Fibroblast of skin of scalp (primary cell): Measurements from ENCODE around the gene SLC35G6.
A peak's percentile ranks its signal among the peaks of the same experiment; 100 is the strongest.
"Not testable (repeated sequence)": the region's sequence is repeated elsewhere in the genome, so short reads cannot be mapped to it uniquely, and the experiment has no call there.

Experiments used
- DNase-seq: peaks from one replicate; pipeline ENCODE4 v3.0.0-alpha.2; 2013

Gene SLC35G6

DNA sequence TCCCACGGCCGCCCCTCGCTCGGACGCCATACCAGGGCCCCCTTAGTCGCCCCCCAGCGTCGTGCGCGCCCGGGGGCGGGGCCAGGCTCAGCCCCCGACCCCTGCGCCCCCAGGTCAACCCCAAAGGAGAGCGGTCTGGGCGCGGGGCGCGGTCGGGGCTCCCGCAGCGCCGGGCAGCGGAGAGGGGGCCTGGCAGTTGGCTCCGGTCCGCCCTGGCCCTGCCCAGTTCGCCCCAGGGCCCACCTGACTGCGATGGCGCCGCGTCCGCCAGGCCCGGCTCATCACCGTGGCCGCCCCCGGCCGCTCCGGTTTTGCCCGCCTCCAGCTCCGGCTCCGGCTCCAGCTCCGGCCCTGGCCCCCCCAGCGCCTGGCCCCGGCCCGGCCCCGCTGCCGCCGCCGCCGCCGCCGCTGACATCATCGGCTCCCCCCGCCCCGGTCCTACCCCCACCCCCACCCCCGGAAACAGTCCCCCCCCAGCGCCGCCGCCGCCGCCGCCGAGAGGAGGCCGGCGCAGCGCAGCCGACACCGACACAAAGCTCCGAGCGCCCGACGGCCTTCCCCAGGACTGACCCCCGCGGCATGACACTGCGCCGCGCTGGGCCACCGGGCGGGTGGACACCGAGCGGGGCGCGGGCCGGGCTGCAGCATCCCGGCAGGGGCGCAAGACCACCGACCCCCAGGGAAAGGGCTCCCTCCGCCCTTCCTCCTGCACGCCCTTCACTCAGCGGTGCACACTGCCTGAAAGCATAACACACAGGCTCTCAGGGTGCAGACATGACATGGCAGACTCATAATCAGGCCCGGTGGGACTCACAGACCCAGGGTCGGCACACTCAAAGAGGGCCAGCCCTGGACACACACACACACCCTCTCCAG lies 1.8 kb upstream of the SLC35G6 start, which contains the start of gene ZBTB4:
Gene ZBTB4, minus strand, starts transcription at position 419 of the 876 bp plus-strand sequence. CDS start 12,830 bp downstream, outside the sequence.
- DNase-seq: peak; percentile 63

GRCh38 chr17:7480089-7480384 lies 1.2 kb upstream of the SLC35G6 start:
- no peak for DNase-seq

GRCh38 chr17:7481842-7482741 lies 846 bp downstream of the SLC35G6 start:
- DNase-seq: not testable (repeated sequence)

DNA sequence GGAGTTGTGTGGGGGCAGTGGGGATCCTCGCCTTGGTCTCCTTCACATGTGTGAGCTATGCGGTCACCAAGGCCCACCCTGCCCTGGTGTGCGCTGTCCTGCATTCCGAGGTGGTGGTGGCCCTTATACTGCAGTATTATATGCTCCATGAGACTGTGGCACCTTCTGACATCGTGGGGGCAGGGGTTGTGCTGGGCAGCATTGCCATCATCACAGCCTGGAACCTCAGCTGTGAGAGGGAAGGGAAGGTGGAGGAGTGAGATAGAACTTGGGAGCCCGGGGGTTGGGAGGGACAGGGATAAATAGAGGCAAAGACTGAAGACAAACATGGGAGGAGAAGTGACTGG lies 1.5 kb downstream of the SLC35G6 start:
- DNase-seq: not testable (repeated sequence)

DNA sequence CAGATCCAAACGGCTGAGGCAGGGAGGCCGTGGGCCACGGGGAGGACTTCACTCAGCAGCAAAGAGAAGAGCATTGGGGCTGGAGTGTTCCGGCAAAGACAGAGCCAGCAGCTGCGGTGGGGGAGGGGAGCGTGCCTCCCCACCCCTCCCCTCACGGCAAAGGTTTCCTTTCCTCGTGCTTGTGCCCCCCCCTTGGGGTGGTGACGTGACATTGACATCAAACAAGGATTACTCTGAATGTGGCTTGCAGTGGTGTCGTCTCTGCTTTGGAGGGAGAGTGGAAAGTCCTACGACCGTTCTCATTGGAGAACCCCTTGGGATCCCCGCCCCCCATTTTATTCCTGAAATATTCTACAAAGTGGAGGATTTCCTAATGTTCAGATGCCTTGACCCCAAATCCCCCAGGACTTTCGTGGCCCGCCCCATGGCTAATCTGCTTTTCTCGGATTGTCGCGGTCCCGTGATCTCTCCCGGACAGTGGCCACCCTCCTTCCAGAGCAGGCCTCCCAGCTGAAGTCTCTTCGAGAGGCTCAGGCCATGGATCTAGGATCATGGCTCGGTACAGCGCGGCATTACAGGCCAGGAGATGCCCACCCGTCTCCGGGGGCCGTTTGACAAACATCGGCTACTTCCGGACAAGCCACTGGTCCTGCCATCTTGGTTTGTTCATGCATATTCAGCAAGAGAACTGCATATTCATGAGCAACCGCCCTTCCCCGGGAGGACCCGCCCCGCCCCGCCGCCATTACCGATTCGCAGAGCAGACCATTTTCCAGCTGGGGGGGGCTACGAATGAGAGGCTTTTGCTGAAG lies 2.2 kb downstream of the SLC35G6 start:
- peak; percentile 95 for DNase-seq

DNA sequence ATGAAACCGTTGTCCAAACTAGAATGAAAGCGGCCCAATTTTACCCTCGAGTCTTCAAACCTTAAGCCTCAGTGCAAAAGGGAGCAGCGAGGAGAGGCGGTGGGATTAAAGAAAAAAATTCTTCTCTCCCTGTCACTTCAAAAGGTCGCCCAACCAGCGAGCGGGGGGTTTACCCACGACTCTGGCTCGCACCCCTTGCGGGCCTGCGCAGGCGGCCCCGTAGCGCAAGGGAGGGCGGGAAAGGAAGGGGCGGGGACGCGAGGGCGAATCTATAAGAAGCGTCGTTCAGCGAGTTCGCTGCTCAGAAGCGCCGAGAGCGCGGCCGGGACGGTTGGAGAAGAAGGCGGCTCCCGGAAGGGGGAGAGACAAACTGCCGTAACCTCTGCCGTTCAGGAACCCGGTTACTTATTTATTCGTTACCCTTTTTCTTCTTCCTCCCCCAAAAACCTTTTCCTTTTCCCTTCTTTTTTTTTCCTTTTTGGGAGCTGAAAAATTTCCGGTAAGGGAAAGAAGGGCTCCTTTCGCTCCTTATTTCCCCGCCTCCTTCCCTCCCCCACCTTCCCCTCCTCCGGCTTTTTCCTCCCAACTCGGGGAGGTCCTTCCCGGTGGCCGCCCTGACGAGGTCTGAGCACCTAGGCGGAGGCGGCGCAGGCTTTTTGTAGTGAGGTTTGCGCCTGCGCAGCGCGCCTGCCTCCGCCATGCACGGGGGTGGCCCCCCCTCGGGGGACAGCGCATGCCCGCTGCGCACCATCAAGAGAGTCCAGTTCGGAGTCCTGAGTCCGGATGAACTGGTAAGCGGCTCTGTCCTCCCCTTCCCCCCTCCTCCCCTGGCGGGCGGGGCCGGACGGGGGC lies 3.0 kb downstream of the SLC35G6 start, which contains the start of gene POLR2A:
Gene POLR2A, plus strand, starts transcription at position 300 of the 852 bp plus-strand sequence.
- DNase-seq: peak; percentile 98

GRCh38 chr17:7484919-7485377 lies 3.7 kb downstream of the SLC35G6 start:
- DNase-seq: no peak

GRCh38 chr17:7486181-7486580 lies 4.9 kb downstream of the SLC35G6 start:
- peak; percentile 21 for DNase-seq

DNA sequence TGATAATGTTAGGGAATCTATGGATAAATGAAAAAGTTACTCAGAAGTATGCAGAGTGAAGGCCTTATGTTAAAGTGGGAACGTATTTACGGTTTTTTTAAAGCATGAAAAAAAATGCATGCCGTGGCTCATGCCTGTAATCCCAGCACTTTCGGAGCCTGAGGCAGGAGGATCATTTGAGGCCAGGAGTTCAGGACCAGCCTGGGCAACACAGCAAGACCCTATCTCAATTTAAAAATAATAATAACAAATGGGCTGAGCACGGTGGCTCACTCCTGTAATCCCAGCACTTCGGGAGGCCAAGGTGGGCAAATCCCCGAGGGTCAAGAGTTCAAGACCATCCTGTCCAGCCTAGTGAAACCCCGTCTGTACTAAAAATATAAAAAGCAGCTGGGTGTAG lies 8.9 kb downstream of the SLC35G6 start:
- no peak for DNase-seq

- DNase-seq: no peak
Measured at GRCh38 chr17:7491583-7491982, 10.3 kb downstream of the SLC35G6 start.

- no peak for DNase-seq
Measured at GRCh38 chr17:7493941-7494340, 12.7 kb downstream of the SLC35G6 start.

GRCh38 chr17:7495906-7496434 lies 14.7 kb downstream of the SLC35G6 start:
- DNase-seq: no peak

- DNase-seq: no peak
Measured at GRCh38 chr17:7496470-7497183, 15.4 kb downstream of the SLC35G6 start.

DNA sequence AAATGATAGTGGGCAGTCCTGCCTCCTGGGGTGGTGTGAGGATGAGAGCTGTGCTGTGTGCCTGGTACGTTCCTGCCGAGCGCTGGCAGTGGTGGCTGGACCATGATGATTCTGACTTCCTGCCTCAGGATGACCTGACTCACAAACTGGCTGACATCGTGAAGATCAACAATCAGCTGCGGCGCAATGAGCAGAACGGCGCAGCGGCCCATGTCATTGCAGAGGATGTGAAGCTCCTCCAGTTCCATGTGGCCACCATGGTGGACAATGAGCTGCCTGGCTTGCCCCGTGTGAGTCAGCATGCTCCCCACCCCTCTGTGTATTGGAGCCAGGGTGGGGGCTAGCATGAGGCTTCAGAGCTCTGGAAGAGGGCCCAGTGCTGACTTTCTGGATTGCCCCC lies 16.0 kb downstream of the SLC35G6 start:
- no peak for DNase-seq

GRCh38 chr17:7497636-7498035 lies 16.4 kb downstream of the SLC35G6 start:
- DNase-seq: no peak

- no peak for DNase-seq
Measured at GRCh38 chr17:7499161-7499560, 17.9 kb downstream of the SLC35G6 start.

GRCh38 chr17:7501729-7502128 lies 20.5 kb downstream of the SLC35G6 start:
- DNase-seq: no peak

DNA sequence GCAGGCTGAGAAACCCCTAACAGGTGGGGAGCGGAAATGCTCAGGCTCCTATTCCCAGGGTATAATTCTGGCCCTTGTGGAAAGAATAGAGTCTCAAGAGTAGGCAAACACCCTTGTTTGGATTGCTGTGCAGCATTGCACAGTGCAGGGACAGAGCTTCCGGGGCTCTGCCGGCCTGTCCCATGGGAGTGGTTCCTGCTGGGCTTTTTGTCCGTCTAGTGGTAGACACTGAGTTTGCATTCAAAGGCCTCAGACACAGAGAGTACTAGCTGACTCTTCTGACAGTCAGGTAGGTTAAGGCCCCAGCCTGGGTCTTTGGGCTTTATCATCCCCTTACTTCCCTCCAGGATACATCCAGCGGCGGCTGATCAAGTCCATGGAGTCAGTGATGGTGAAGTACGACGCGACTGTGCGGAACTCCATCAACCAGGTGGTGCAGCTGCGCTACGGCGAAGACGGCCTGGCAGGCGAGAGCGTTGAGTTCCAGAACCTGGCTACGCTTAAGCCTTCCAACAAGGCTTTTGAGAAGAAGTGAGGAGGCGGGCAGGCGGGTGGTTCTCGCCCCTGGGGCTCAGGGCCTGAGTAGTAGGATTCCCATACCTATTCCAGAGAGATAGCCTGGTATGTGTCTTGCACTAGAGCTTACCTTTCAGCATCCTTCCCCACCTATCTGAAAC lies 21.1 kb downstream of the SLC35G6 start:
- no peak for DNase-seq

- no peak for DNase-seq
Measured at GRCh38 chr17:7502987-7503386, 21.7 kb downstream of the SLC35G6 start.

GRCh38 chr17:7503521-7503920 lies 22.3 kb downstream of the SLC35G6 start:
- no peak for DNase-seq
